ENCODE measurements around the gene BORCS8.

BORCS8 gene

GRCh38 chr19:19170053-19170872 is 21.7 kb downstream of the BORCS8 start, which contains the start of gene MEF2B:
Gene MEF2B (minus strand): TSS chr19:19170263. CDS start chr19:19150735, 19,528 bp downstream.
- Histone ChIP-seq H3K27me3 (no peaks in the 10 kb centered on the region), H3K9me3 (no peaks in the 10 kb centered on the region), H3K4me1 (no peaks in the 10 kb centered on the region), H3K4me3 (ENCODE audit: low read depth, low read length) (peak within 1 kb of the TSS; percentile 17), H3K36me3 (no peaks in the 10 kb centered on the region)
- no peak for TF ChIP-seq CTCF (IDR thresholded peaks at IDR 0.05; ENCODE audit: low read depth, low read length)
- DNase-seq, result peak; percentile 95

- H3K4me1 ChIP-seq, result no peaks in the 10 kb centered on the region
- H3K27me3 ChIP-seq, result no peaks in the 10 kb centered on the region
- H3K9me3 ChIP-seq, result no peaks in the 10 kb centered on the region
- no peaks in the 10 kb centered on the region for H3K36me3 ChIP-seq
- TF ChIP-seq CTCF (IDR thresholded peaks at IDR 0.05; ENCODE audit: low read depth, low read length), result no peak
- H3K4me3 ChIP-seq (ENCODE audit: low read depth, low read length), result no peak overlapping the region
- DNase-seq, result no peak
Measured at GRCh38 chr19:19169236-19170052, 22.5 kb downstream of the BORCS8 start.

- DNase-seq, result no peak
- Histone ChIP-seq H3K27me3 (no peaks in the 10 kb centered on the region), H3K4me1 (no peaks in the 10 kb centered on the region), H3K9me3 (no peaks in the 10 kb centered on the region), H3K4me3 (ENCODE audit: low read depth, low read length) (no peak overlapping the region), H3K36me3 (no peaks in the 10 kb centered on the region)
- TF ChIP-seq CTCF (IDR thresholded peaks at IDR 0.05; ENCODE audit: low read depth, low read length), result no peak
Measured at GRCh38 chr19:19167612-19168011, 24.3 kb downstream of the BORCS8 start.

GRCh38 chr19:19165396-19165795 is 26.6 kb downstream of the BORCS8 start:
- no peak for DNase-seq
- Histone ChIP-seq H3K36me3 (no peaks in the 10 kb centered on the region), H3K27me3 (no peaks in the 10 kb centered on the region), H3K4me1 (no peaks in the 10 kb centered on the region), H3K4me3 (ENCODE audit: low read depth, low read length) (no peak overlapping the region), H3K9me3 (no peaks in the 10 kb centered on the region)
- TF ChIP-seq CTCF (IDR thresholded peaks at IDR 0.05; ENCODE audit: low read depth, low read length), result no peak

- H3K36me3 ChIP-seq, result no peaks in the 10 kb centered on the region
- no peak for TF ChIP-seq CTCF (IDR thresholded peaks at IDR 0.05; ENCODE audit: low read depth, low read length)
- no peak overlapping the region for H3K4me3 ChIP-seq (ENCODE audit: low read depth, low read length)
- no peak for DNase-seq
- H3K9me3 ChIP-seq, result no peaks in the 10 kb centered on the region
- no peaks in the 10 kb centered on the region for H3K4me1 ChIP-seq
- no peaks in the 10 kb centered on the region for H3K27me3 ChIP-seq
Measured at GRCh38 chr19:19162495-19162894, 29.5 kb downstream of the BORCS8 start.

Measured in BE2C (cell line).